Measurements from ENCODE around the gene DUSP16.

Gene DUSP16

DNA sequence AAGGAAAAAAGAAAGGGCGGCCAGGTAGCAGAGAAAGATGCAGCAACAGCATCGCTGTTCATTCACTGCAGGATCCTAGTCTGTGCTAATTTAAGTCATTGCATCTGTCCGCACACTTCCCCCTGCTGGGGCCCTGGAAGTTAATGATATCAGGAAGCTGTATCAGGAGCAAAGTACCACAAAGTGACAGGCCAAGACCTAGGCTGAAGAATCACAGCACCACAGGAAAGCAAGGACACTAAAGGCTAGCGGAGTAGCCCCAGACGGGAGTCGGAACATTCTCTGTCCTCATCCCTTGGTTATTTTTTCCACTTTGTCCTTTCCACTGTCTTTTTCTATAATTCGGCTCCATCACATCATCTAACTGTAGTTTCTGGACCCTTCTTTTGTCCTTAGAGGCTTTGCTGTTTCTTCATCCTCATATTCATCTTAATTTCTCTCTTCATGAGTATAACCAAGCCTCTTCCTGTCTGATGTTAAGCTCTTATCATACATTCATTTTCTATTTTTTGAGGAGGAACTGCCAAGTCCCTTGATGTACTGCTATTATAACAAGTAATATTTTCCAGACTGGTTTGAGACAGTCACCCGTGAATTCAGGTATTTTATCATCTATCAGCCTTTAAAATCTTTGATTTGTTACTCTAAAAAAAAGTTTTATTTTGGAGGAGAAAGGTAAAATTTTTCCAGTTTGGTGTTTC, 28.3 kb downstream of the DUSP16 start:
- Histone ChIP-seq H3K27me3 (ENCODE audit: insufficient read depth, low read depth, severe bottlenecking) (no peaks in the 10 kb centered on the region), H3K4me3 (ENCODE audit: low read depth, low read length) (no peak overlapping the region), H3K36me3 (no peaks in the 10 kb centered on the region), H3K9me3 (ENCODE audit: severe bottlenecking) (no peaks in the 10 kb centered on the region), H3K27ac (no peak overlapping the region)
- TF ChIP-seq, protein P1, sequence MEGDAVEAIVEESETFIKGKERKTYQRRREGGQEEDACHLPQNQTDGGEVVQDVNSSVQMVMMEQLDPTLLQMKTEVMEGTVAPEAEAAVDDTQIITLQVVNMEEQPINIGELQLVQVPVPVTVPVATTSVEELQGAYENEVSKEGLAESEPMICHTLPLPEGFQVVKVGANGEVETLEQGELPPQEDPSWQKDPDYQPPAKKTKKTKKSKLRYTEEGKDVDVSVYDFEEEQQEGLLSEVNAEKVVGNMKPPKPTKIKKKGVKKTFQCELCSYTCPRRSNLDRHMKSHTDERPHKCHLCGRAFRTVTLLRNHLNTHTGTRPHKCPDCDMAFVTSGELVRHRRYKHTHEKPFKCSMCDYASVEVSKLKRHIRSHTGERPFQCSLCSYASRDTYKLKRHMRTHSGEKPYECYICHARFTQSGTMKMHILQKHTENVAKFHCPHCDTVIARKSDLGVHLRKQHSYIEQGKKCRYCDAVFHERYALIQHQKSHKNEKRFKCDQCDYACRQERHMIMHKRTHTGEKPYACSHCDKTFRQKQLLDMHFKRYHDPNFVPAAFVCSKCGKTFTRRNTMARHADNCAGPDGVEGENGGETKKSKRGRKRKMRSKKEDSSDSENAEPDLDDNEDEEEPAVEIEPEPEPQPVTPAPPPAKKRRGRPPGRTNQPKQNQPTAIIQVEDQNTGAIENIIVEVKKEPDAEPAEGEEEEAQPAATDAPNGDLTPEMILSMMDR (IDR thresholded peaks at IDR 0.05; ENCODE audit: low read depth, low read length) = no peak
- DNase-seq = no peak

DNA sequence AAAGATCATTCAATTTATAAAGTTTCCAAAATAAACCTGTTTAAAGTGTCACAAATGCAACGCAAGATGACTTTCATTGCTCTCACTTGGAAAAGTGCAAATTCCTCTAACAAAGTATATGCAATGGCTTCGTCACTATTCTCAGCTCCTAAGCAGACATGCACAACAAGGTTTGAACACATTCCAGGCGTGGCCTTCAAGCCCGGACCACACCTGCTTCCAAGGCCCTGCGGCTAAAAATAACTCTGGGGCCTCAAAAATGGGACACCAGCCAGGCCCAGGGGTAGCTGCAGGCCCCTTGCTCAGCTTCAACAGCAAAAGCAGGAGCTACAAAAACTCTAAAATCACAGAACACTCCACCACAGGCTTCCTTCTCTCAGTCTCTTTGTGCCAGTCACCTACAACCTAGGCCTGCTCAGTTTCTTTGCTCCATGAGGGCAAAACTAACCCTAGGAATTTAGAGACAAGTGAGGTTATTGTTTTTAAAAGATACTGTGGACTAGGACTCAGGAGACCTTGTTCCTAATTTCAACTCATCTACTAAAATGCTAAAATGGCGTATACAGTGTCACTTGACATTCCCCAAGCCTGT, 29.3 kb downstream of the DUSP16 start:
- no peak for DNase-seq
- no peak overlapping the region for H3K27ac ChIP-seq
- no peaks in the 10 kb centered on the region for H3K36me3 ChIP-seq
- no peak overlapping the region for H3K4me3 ChIP-seq (ENCODE audit: low read depth, low read length)
- TF ChIP-seq, protein P1 (IDR thresholded peaks at IDR 0.05; ENCODE audit: low read depth, low read length) = no peak
- no peaks in the 10 kb centered on the region for H3K9me3 ChIP-seq (ENCODE audit: severe bottlenecking)
- H3K27me3 ChIP-seq (ENCODE audit: insufficient read depth, low read depth, severe bottlenecking) = no peaks in the 10 kb centered on the region

DNA sequence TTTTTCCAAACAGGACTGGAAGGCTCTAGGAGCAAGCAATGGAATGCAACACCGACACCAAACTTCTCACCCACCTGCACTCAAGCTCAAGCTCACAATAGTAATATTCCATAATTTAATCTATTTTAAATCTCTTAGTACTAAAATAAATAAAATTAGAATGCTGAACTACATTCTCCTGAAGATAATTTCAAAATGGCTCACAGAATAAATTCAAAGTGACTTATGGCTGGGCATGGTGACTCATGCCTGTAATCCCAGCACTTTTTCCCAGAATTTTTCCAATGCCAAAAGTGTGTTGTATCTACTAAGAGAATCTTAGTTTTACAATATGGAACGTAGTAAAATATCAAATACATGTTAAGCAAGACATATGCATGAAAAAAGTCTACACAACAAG, 31.5 kb downstream of the DUSP16 start:
- Histone ChIP-seq H3K4me3 (ENCODE audit: low read depth, low read length) (no peak overlapping the region), H3K27me3 (ENCODE audit: insufficient read depth, low read depth, severe bottlenecking) (no peaks in the 10 kb centered on the region), H3K36me3 (no peaks in the 10 kb centered on the region), H3K27ac (no peak overlapping the region), H3K9me3 (ENCODE audit: severe bottlenecking) (no peaks in the 10 kb centered on the region)
- no peak for DNase-seq
- TF ChIP-seq, protein P1 (IDR thresholded peaks at IDR 0.05; ENCODE audit: low read depth, low read length) = no peak

DNA sequence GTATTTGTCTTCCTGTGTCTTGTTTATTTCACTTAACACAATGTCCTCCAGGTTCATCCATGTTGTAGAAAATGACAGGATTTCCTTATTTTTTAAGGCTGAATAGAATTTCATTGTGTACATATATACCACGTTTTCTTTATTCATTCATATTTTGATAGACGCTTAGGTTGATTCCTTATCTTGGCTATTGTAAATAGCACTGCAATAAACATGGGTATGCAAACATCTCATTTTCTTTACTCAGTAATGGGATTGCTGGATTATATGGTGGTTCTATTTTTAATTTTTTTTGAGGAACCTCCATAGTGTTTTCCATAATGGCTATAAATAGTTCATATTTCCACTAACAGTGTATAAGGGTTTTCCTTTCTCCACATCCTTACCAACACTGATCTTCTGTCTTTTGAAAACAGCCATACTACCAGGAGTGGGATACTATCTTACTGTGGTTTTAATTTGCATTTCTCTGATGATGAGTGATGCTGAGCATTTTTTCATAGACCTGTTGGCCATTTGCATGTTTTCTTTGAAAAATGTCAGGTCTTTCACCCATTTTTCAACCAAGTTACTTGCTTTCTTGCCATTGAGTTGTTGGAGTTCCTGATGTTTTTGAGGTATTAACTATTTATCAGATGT, 32.8 kb downstream of the DUSP16 start:
- Histone ChIP-seq H3K36me3 (no peaks in the 10 kb centered on the region), H3K9me3 (ENCODE audit: severe bottlenecking) (no peaks in the 10 kb centered on the region), H3K27ac (no peak overlapping the region), H3K27me3 (ENCODE audit: insufficient read depth, low read depth, severe bottlenecking) (no peaks in the 10 kb centered on the region), H3K4me3 (ENCODE audit: low read depth, low read length) (no peak overlapping the region)
- TF ChIP-seq, protein P1 (IDR thresholded peaks at IDR 0.05; ENCODE audit: low read depth, low read length) = no peak
- DNase-seq = no peak

- H3K36me3 ChIP-seq = no peaks in the 10 kb centered on the region
- TF ChIP-seq, protein P1 (IDR thresholded peaks at IDR 0.05; ENCODE audit: low read depth, low read length) = no peak
- no peaks in the 10 kb centered on the region for H3K27me3 ChIP-seq (ENCODE audit: insufficient read depth, low read depth, severe bottlenecking)
- no peak for DNase-seq
- no peak overlapping the region for H3K4me3 ChIP-seq (ENCODE audit: low read depth, low read length)
- H3K9me3 ChIP-seq (ENCODE audit: severe bottlenecking) = no peaks in the 10 kb centered on the region
- no peak overlapping the region for H3K27ac ChIP-seq
These were observed 34.0 kb downstream of the DUSP16 start for GRCh38 chr12:12528361-12529270.

All from WERI-Rb-1 (cell line).